DOHH2 (cell line): ENCODE data around the gene POU2F1.
"Not testable (repeated sequence)": the region's sequence is repeated elsewhere in the genome, so short reads cannot be mapped to it uniquely, and the experiment has no call there.

Source experiments
- H3F3A ChIP-seq: fragments of 200-600 bp; sonication (generic), shearing (Covaris generic); 2 replicates; pipeline ENCODE4 v1.6.0; 2016; ENCODE audit warnings: antibody characterized with exemption, mild to moderate bottlenecking; ENCODE audit not compliant: control insufficient read depth, insufficient read depth
- H3K27ac ChIP-seq: fragments of 200-600 bp; sonication (generic); 2 replicates; pipeline ENCODE4 v1.5.1; 2014; ENCODE audit warnings: low read depth, mild to moderate bottlenecking, low read length, moderate library complexity
- H3K27me3 ChIP-seq: fragments of 200-600 bp; sonication (generic); 2 replicates; pipeline ENCODE4 v1.6.1; 2014; ENCODE audit warnings: mild to moderate bottlenecking, low read length, mixed read lengths; ENCODE audit not compliant: control insufficient read depth
- H3K36me3 ChIP-seq: fragments of 200-600 bp; sonication (generic); 2 replicates; pipeline ENCODE4 v1.6.1; 2014; ENCODE audit warnings: mild to moderate bottlenecking, low read length, moderate library complexity, mixed read lengths; ENCODE audit not compliant: control insufficient read depth
- H3K4me1 ChIP-seq: fragments of 200-600 bp; sonication (generic); 2 replicates; pipeline ENCODE4 v1.6.1; 2014; ENCODE audit warnings: mild to moderate bottlenecking, low read length, mixed read lengths; ENCODE audit not compliant: control insufficient read depth
- H3K4me2 ChIP-seq: fragments of 200-600 bp; sonication (generic); 2 replicates; pipeline ENCODE4 v1.6.0; 2014; ENCODE audit warnings: mild to moderate bottlenecking, low read length, moderate library complexity
- H3K4me3 ChIP-seq: fragments of 200-600 bp; sonication (generic); 2 replicates; pipeline ENCODE4 v1.5.1; 2014; ENCODE audit warnings: mild to moderate bottlenecking, low read length, mixed read lengths
- H3K79me2 ChIP-seq: fragments of 200-600 bp; sonication (generic); 2 replicates; pipeline ENCODE4 v1.6.1; 2014; ENCODE audit warnings: mild to moderate bottlenecking, low read length, mixed read lengths; ENCODE audit not compliant: control insufficient read depth
- H3K9me2 ChIP-seq: fragments of 200-600 bp; sonication (generic); replicated peaks from 2 replicates; pipeline ENCODE4 v1.6.1; 2014; ENCODE audit warnings: mild to moderate bottlenecking, low read length, mixed read lengths; ENCODE audit not compliant: control insufficient read depth
- H3K9me3 ChIP-seq: fragments of 200-600 bp; sonication (generic); 2 replicates; pipeline ENCODE4 v1.6.1; 2014; ENCODE audit warnings: antibody characterized with exemption, low read length, mixed read lengths; ENCODE audit not compliant: control insufficient read depth, insufficient read depth
- H4K20me1 ChIP-seq: fragments of 200-600 bp; sonication (generic); 2 replicates; pipeline ENCODE4 v1.6.0; 2014; ENCODE audit warnings: low read depth, mild to moderate bottlenecking, antibody characterized with exemption, low read length, moderate library complexity; ENCODE audit not compliant: control insufficient read depth, insufficient read depth
- CTCF ChIP-seq: fragments of 200-600 bp; sonication (generic); IDR thresholded peaks from one replicate; pipeline ENCODE4 v1.5.1; 2014; ENCODE audit warnings: antibody characterized with exemption, mild to moderate bottlenecking, low read depth, low read length; ENCODE audit not compliant: poor library complexity, severe bottlenecking
- EZH2phosphoT487 ChIP-seq: fragments of 200-600 bp; sonication (generic); IDR thresholded peaks from 2 replicates; pipeline ENCODE4 v1.6.1; 2017; ENCODE audit warnings: borderline replicate concordance, mild to moderate bottlenecking, antibody characterized with exemption, low read length, moderate library complexity, mixed read lengths

POU2F1 gene

GRCh38 chr1:167312871-167313270 is 92.2 kb downstream of the POU2F1 start:
- TF ChIP-seq EZH2phosphoT487 = no peak
- no peak for TF ChIP-seq CTCF
- Histone ChIP-seq H3K4me1 (peaks cover 19% of the 10 kb centered on the region), H3K9me2 (no peaks in the 10 kb centered on the region)

GRCh38 chr1:167314671-167315070 is 94.0 kb downstream of the POU2F1 start:
- peaks cover 15% of the 10 kb centered on the region for H3K4me1 ChIP-seq
- H3K79me2 ChIP-seq = no peaks in the 10 kb centered on the region
- no peak for TF ChIP-seq EZH2phosphoT487
- H3K9me3 ChIP-seq = peaks cover 25% of the 10 kb centered on the region
- H4K20me1 ChIP-seq = no peaks in the 10 kb centered on the region
- H3K4me3 ChIP-seq = no peak overlapping the region
- H3K4me2 ChIP-seq = no peak overlapping the region
- no peaks in the 10 kb centered on the region; the same call in 1 of the 2 replicates for H3K36me3 ChIP-seq
- no peaks in the 10 kb centered on the region for H3K27me3 ChIP-seq
- H3K27ac ChIP-seq = no peak overlapping the region
- H3K9me2 ChIP-seq = no peaks in the 10 kb centered on the region
- no peaks in the 10 kb centered on the region for H3F3A ChIP-seq

More at GRCh38 chr1:167312871-167313270, 92.2 kb downstream of the POU2F1 start:
- Histone ChIP-seq H3K4me3 (no peak overlapping the region), H4K20me1 (no peaks in the 10 kb centered on the region), H3K79me2 (no peaks in the 10 kb centered on the region), H3K4me2 (no peak overlapping the region), H3F3A (no peaks in the 10 kb centered on the region), H3K27me3 (no peaks in the 10 kb centered on the region), H3K27ac (no peak overlapping the region), H3K36me3 (no peaks in the 10 kb centered on the region; the same call in 1 of the 2 replicates), H3K9me3 (peaks cover 10% of the 10 kb centered on the region)

GRCh38 chr1:167317463-167317862 is 96.8 kb downstream of the POU2F1 start:
- no peak overlapping the region for H3K4me3 ChIP-seq
- no peaks in the 10 kb centered on the region for H4K20me1 ChIP-seq

GRCh38 chr1:167319206-167319605 is 98.5 kb downstream of the POU2F1 start:
- not testable (repeated sequence) for H3K27me3 ChIP-seq, H3K4me2 ChIP-seq, H3K4me1 ChIP-seq, H3F3A ChIP-seq, H3K9me2 ChIP-seq, H3K36me3 ChIP-seq, H4K20me1 ChIP-seq, H3K4me3 ChIP-seq, H3K27ac ChIP-seq, H3K79me2 ChIP-seq
- peaks cover 50% of the 10 kb centered on the region for H3K9me3 ChIP-seq

More at GRCh38 chr1:167317463-167317862, 96.8 kb downstream of the POU2F1 start:
- TF ChIP-seq CTCF (no peak), EZH2phosphoT487 (no peak)
- Histone ChIP-seq H3K4me1 (peaks cover 15% of the 10 kb centered on the region), H3K27ac (no peak overlapping the region), H3K9me3 (peaks cover 39% of the 10 kb centered on the region), H3K4me2 (no peak overlapping the region), H3K9me2 (no peaks in the 10 kb centered on the region), H3F3A (no peaks in the 10 kb centered on the region), H3K27me3 (no peaks in the 10 kb centered on the region), H3K79me2 (no peaks in the 10 kb centered on the region), H3K36me3 (no peaks in the 10 kb centered on the region; the same call in 1 of the 2 replicates)
